Natural killer cell (primary cell): ENCODE measurements around the gene SHROOM3. TPM values are rescaled to one million over a fixed set of nuclear protein-coding genes. Genes with fewer than 3 reads are reported as not detected.

Experiments
- ATAC-seq, 3 donors: fragments of 150-1000 bp in 2 of 3; fragments of 200-7000 bp in 1 of 3; cut with Tn5 transposase; 1 replicate in 1 of 3; 2 replicates in 2 of 3; pipeline ENCODE4 v1.10.0; 2021; ENCODE audit warnings: mild to moderate bottlenecking in 2 of 3, moderate library complexity in 2 of 3
- DNase-seq, 2 donors: peaks; one replicate each; pipeline versions ENCODE4 v3.0.0 to v3.0.0-alpha.2; 2013 to 2021; ENCODE audit warnings: mixed read lengths in 1 of 2
- H3K27ac ChIP-seq: one replicate; pipeline ENCODE4 v1.5.1; 2013; ENCODE audit warnings: mild to moderate bottlenecking, low read length
- H3K27me3 ChIP-seq: one replicate; pipeline ENCODE4 v1.6.1; 2013; ENCODE audit warnings: low read length; ENCODE audit not compliant: control insufficient read depth, insufficient read depth
- H3K36me3 ChIP-seq: one replicate; pipeline ENCODE4 v1.6.1; 2013; ENCODE audit warnings: low read length; ENCODE audit not compliant: control insufficient read depth, insufficient read depth
- H3K4me1 ChIP-seq: one replicate; pipeline ENCODE4 v1.6.1; 2013; ENCODE audit warnings: low read length; ENCODE audit not compliant: control insufficient read depth, insufficient read depth
- H3K4me3 ChIP-seq: one replicate; pipeline ENCODE4 v1.5.1; 2013; ENCODE audit warnings: low read length
- H3K9me3 ChIP-seq: one replicate; pipeline ENCODE4 v1.6.1; 2013; ENCODE audit warnings: low read length; ENCODE audit not compliant: control insufficient read depth, insufficient read depth
- H3K27ac Mint-ChIP-seq, 2 donors: one replicate each; pipeline ENCODE4 v1.8.0; 2022; ENCODE audit warnings: mild to moderate bottlenecking in 2 of 2, mixed read lengths in 2 of 2, moderate library complexity in 1 of 2
- H3K27me3 Mint-ChIP-seq, 2 donors: one replicate each; pipeline ENCODE4 v1.8.0; 2022; ENCODE audit warnings: low read depth in 2 of 2, mixed read lengths in 2 of 2
- H3K36me3 Mint-ChIP-seq: one replicate; pipeline ENCODE4 v1.8.0; 2022; ENCODE audit warnings: mixed read lengths
- H3K4me1 Mint-ChIP-seq, 2 donors: one replicate each; pipeline ENCODE4 v1.8.0; 2022; ENCODE audit warnings: mixed read lengths in 2 of 2
- H3K4me3 Mint-ChIP-seq: one replicate; pipeline ENCODE4 v1.8.0; 2022; ENCODE audit warnings: mild to moderate bottlenecking, moderate library complexity, mixed read lengths
- H3K9me3 Mint-ChIP-seq, 2 donors: one replicate each; pipeline ENCODE4 v1.8.0; 2022; ENCODE audit warnings: mixed read lengths in 2 of 2
- CTCF ChIP-seq: fragments of 200-600 bp; IDR thresholded peaks from one replicate; pipeline ENCODE4 v1.8.0; 2022; ENCODE audit warnings: antibody characterized with exemption
- WGBS: methylation state at CpG from one replicate; pipeline ENCODE4 v1.1.7; 2013; ENCODE audit warnings: missing lambda C conversion rate; ENCODE audit not compliant: insufficient coverage; 5-methylcytosine and 5-hydroxymethylcytosine counted together
- intact Hi-C: fragments of 100-400 bp; cut with micrococcal nuclease; formaldehyde crosslinking; loops from one replicate; pipeline ENCODE4 v1.14.2; 2022
- total RNA-seq, 4 donors: library from RNA; stranded (reverse); fragments of 120-200 nt in 1 of 4; gene quantifications; one replicate each; pipeline versions ENCODE4 v1.2.3 to v1.2.4, GENCODE V29; 2013 to 2022

Gene SHROOM3
- total RNA-seq, 3 donors from 2014 or later (not counting 1 experiment from before 2014, with no cell fraction given): 0.63 TPM; not detected in 2

DNA sequence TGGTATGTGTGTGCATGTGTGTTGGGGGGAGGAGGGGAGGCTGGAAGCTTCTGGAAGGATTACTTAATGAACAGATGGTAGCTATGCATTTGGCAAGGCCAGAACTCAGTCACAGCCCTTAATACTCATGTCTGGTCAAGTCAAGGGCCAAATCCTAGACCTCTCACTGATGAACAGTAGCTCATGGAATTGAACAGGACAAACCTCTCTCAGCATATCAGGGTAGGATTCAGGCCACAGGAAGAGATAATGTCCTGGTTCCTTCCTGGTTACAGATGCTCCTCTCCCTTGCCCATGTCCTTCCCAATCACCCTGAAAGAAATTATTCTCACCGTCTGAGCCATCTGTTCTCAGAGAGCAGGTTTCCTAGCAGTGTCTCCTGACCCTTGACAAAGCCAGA is 297.2 kb downstream of the SHROOM3 start:
- ATAC-seq: no peak
- intact Hi-C loops: no loop called here
- H3K4me1 Mint-ChIP-seq: no peaks in the 10 kb centered on the region
- no peaks in the 10 kb centered on the region for H3K36me3 ChIP-seq
- H3K27ac ChIP-seq: no peak overlapping the region
- no peaks in the 10 kb centered on the region for H3K27me3 ChIP-seq
- no peak overlapping the region for H3K4me3 ChIP-seq
- H3K27ac Mint-ChIP-seq: no peak overlapping the region
- no peak overlapping the region for H3K4me3 Mint-ChIP-seq
- no peak for TF ChIP-seq CTCF
- WGBS: 100% methylated on average over 1 of the region's 1 CpG
- no peaks in the 10 kb centered on the region for H3K9me3 Mint-ChIP-seq
- H3K9me3 ChIP-seq: no peaks in the 10 kb centered on the region
- no peaks in the 10 kb centered on the region for H3K4me1 ChIP-seq
- H3K36me3 Mint-ChIP-seq: no peaks in the 10 kb centered on the region
- no peak for DNase-seq
- peaks cover 0 to 6% of the 10 kb centered on the region in 2 donors for H3K27me3 Mint-ChIP-seq

DNA sequence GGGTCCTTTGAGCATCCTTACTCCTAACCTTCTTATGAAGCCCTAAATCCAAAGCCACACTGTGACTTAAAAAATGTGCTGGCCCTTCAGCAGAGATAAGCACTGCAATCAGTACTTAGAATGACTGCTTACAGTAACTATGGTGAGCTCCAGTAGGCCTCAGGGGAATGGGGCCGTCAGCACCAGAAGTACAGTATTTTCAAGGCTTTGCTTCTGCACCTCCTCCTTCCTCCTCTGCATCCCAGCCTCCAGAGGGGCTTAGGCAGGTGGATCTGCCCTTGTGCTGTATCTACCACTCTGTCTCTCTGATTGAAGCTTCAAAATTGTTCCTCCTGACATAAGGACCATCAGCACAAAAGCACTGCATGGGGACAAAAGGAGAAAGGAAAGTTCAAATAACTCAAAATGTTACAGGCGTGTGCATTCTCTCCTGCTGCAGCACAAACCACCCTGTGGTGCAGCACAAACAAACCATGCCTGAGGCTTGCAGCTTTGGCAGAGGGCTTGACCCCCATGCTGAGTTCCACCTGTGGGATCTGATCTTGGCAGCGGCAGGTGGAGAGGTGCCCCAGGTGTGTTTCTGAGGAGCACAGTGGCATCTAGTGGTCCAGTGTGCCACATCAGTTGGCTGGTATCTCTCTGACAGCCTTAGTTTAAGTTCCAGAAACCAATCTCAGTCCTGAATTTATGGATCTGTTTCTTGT is 298.2 kb downstream of the SHROOM3 start:
- no peak overlapping the region for H3K27ac Mint-ChIP-seq
- TF ChIP-seq CTCF: no peak
- intact Hi-C loops: no loop called here
- H3K9me3 Mint-ChIP-seq: no peaks in the 10 kb centered on the region
- no peaks in the 10 kb centered on the region for H3K36me3 Mint-ChIP-seq
- Histone ChIP-seq H3K4me3 (no peak overlapping the region), H3K36me3 (no peaks in the 10 kb centered on the region), H3K9me3 (no peaks in the 10 kb centered on the region), H3K27me3 (no peaks in the 10 kb centered on the region), H3K4me1 (no peaks in the 10 kb centered on the region), H3K27ac (no peak overlapping the region)
- WGBS: 84% methylated on average over 3 of the region's 3 CpGs
- ATAC-seq (no peak), DNase-seq (no peak)
- peaks cover 6% of the 10 kb centered on the region in 2 donors for H3K27me3 Mint-ChIP-seq
- H3K4me3 Mint-ChIP-seq: no peak overlapping the region
- no peaks in the 10 kb centered on the region for H3K4me1 Mint-ChIP-seq

- Mint-ChIP-seq H3K9me3 (no peaks in the 10 kb centered on the region), H3K27me3 (peaks cover 6 to 9% of the 10 kb centered on the region in 2 donors), H3K27ac (no peak overlapping the region), H3K4me3 (no peak overlapping the region), H3K36me3 (no peaks in the 10 kb centered on the region), H3K4me1 (no peaks in the 10 kb centered on the region)
- H3K9me3 ChIP-seq: no peaks in the 10 kb centered on the region
- WGBS: no CpG with 5 or more reads among the region's 3 CpGs
- TF ChIP-seq CTCF: no peak
- DNase-seq (no peak), ATAC-seq (no peak)
- intact Hi-C loops: no loop called here
- no peaks in the 10 kb centered on the region for H3K27me3 ChIP-seq
- H3K4me1 ChIP-seq: no peaks in the 10 kb centered on the region
- no peaks in the 10 kb centered on the region for H3K36me3 ChIP-seq
- H3K27ac ChIP-seq: no peak overlapping the region
- H3K4me3 ChIP-seq: no peak overlapping the region
These were observed 301.4 kb downstream of the SHROOM3 start for GRCh38 chr4:76736414-76736813.

GRCh38 chr4:76737180-76737579 is 302.2 kb downstream of the SHROOM3 start:
- no peaks in the 10 kb centered on the region for H3K9me3 ChIP-seq
- H3K27me3 Mint-ChIP-seq: peaks cover 6 to 9% of the 10 kb centered on the region in 2 donors
- intact Hi-C loops: no loop called here
- no peaks in the 10 kb centered on the region for H3K36me3 Mint-ChIP-seq
- ATAC-seq (no peak), DNase-seq (no peak)
- no peak overlapping the region for H3K4me3 ChIP-seq
- H3K4me1 Mint-ChIP-seq: no peaks in the 10 kb centered on the region
- no peak for TF ChIP-seq CTCF
- no peak overlapping the region for H3K4me3 Mint-ChIP-seq
- H3K27ac Mint-ChIP-seq: no peak overlapping the region
- 93% methylated on average over 2 of the region's 2 CpGs for WGBS
- no peaks in the 10 kb centered on the region for H3K4me1 ChIP-seq
- H3K9me3 Mint-ChIP-seq: no peaks in the 10 kb centered on the region
- no peak overlapping the region for H3K27ac ChIP-seq
- no peaks in the 10 kb centered on the region for H3K36me3 ChIP-seq
- H3K27me3 ChIP-seq: no peaks in the 10 kb centered on the region
